PC-3 (cell line): ENCODE results near the gene ILK.

ENCODE experiments used
- CTCF ChIP-seq: fragments of 300-600 bp; sonication (generic); conservative IDR thresholded peaks from 2 replicates; pipeline ENCODE4 v1.5.1; 2017; ENCODE audit warnings: antibody characterized with exemption, low read depth, mild to moderate bottlenecking, low read length
- EZH2 ChIP-seq: fragments of 300-600 bp; sonication (generic); IDR thresholded peaks from one replicate; pipeline ENCODE4 v1.6.1; 2017; ENCODE audit warnings: antibody characterized with exemption, mild to moderate bottlenecking, low read length; ENCODE audit not compliant: unreplicated experiment
- EZH2phosphoT487 ChIP-seq: fragments of 300-600 bp; sonication (generic); IDR thresholded peaks from 2 replicates; pipeline ENCODE4 v1.6.1; 2018; ENCODE audit warnings: mild to moderate bottlenecking, antibody characterized with exemption, low read length, borderline replicate concordance

- no peak for TF ChIP-seq CTCF
- no peak for TF ChIP-seq EZH2
- TF ChIP-seq EZH2phosphoT487, result no peak
Observed at GRCh38 chr11:6653097-6653496, 49.5 kb downstream of the ILK start.
